Dedifferentiated amniotic fluid mesenchymal stem cell (primary cell): ENCODE measurements around the gene C13orf42.

Source experiments
- DNase-seq: peaks from one replicate; pipeline ENCODE4 v3.0.0-alpha.2; 2016; ENCODE audit errors: extremely low spot score

Gene C13orf42

DNA sequence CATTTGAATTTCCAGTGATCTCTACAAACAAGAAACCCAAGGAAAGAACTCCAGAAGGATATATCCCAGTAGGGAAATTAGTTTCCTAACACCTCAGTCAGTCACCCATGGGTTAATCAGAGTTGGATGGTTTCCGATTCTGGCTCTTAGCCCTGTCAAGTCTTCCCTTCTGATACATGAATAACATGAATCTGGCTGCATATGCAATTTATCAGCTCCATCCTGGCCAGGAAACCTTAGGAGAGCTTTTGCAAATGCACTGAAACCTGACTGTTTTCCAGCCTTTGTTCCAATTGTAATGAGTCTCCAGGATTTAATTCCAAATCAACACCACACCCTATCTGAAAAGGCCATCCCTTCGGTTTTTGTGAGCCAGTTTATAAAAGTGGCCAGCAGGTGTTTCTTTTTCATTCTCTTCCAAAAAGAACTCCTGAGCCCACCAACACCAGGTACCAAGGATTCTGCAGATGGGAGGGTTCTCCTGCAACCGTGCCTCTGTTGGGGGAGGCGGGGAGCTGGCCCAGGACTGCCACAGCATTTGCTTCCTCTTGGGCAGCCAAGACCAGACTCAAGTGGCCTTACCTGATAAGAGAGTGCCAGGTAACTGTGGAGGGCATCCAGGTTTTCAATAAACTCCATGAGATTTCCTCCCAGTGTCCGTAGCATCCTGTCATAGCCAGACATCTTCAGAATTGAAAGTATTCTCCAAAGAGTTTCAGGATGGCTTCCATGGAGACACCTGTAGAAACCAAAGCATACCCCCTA is 77.5 kb downstream of the C13orf42 start:
- DNase-seq, result no peak

DNA sequence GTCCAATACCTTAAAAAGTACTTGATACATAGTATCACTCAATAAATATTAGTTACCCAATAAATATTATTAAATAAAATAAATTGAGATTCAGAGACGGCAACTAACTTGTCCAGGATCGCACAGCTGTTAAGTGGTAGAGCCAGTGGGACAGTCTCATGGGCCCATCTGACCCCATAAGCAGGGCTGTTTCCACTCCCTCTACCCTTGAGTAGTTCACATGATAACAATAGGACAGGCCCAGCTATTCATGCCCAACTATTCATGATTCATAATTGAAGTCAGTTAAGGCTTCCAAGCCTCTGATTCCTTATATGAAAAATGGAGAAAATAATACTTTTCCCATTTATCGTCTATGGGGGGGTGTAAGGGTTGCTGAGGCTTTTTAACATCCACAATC is 78.2 kb downstream of the C13orf42 start:
- no peak for DNase-seq
